ENCODE results near the gene MYO5A. TPM values are rescaled to one million over a fixed set of nuclear protein-coding genes. Genes with fewer than 3 reads are reported as not detected.

Gene MYO5A
- total RNA-seq, 1 experiment from 2014 or later: 9.9 TPM

- H3K9me3 ChIP-seq: no peaks in the 10 kb centered on the region
- H3K9me3 Mint-ChIP-seq (ENCODE audit: unreplicated experiment): no peaks in the 10 kb centered on the region
- no peaks in the 10 kb centered on the region for H3K4me1 Mint-ChIP-seq (ENCODE audit: low read depth, unreplicated experiment)
- POLR2A ChIA-PET: no interaction called here
- no peak overlapping the region for H3K27ac Mint-ChIP-seq (ENCODE audit: unreplicated experiment)
- intact Hi-C loops (cut with micrococcal nuclease; ENCODE audit: unreplicated experiment): no loop called here
- no peaks in the 10 kb centered on the region for H3K36me3 Mint-ChIP-seq (ENCODE audit: insufficient read depth, unreplicated experiment)
- no peak for DNase-seq
- no peaks in the 10 kb centered on the region for H3K36me3 ChIP-seq (ENCODE audit: control insufficient read depth, insufficient read depth, low read length)
- H3K4me3 ChIP-seq (ENCODE audit: low read depth, low read length): no peak overlapping the region
- H3K27me3 ChIP-seq (replicated peaks; ENCODE audit: control insufficient read depth, insufficient read depth, low read length): no peaks in the 10 kb centered on the region
- no peaks in the 10 kb centered on the region for H3K4me1 ChIP-seq
- CTCF ChIA-PET: no interaction called here
- no peak overlapping the region for H3K4me3 Mint-ChIP-seq (ENCODE audit: unreplicated experiment)
- TF ChIP-seq CTCF (IDR thresholded peaks at IDR 0.05; ENCODE audit: insufficient read depth in 1 of 2, low read depth in 1 of 2, low read length in 1 of 2, severe bottlenecking in 1 of 2, unreplicated experiment in 1 of 2): no peak
- no TSS peak for BruUV-seq (replicated peaks)
- H3K27me3 Mint-ChIP-seq (ENCODE audit: insufficient read depth, unreplicated experiment): no peaks in the 10 kb centered on the region
Measured at GRCh38 chr15:52498706-52499105, 30.0 kb downstream of the MYO5A start.

GRCh38 chr15:52496776-52497470 is 31.8 kb downstream of the MYO5A start:
- no peak for TF ChIP-seq CTCF (IDR thresholded peaks at IDR 0.05; ENCODE audit: insufficient read depth in 1 of 2, low read depth in 1 of 2, low read length in 1 of 2, severe bottlenecking in 1 of 2, unreplicated experiment in 1 of 2)
- Histone ChIP-seq H3K36me3 (ENCODE audit: control insufficient read depth, insufficient read depth, low read length) (no peaks in the 10 kb centered on the region), H3K9me3 (no peaks in the 10 kb centered on the region), H3K4me3 (ENCODE audit: low read depth, low read length) (no peak overlapping the region), H3K27me3 (replicated peaks; ENCODE audit: control insufficient read depth, insufficient read depth, low read length) (no peaks in the 10 kb centered on the region), H3K4me1 (no peaks in the 10 kb centered on the region)
- POLR2A ChIA-PET: no interaction called here
- no TSS peak for BruUV-seq (replicated peaks)
- no peaks in the 10 kb centered on the region for H3K4me1 Mint-ChIP-seq (ENCODE audit: low read depth, unreplicated experiment)
- no peak overlapping the region for H3K27ac Mint-ChIP-seq (ENCODE audit: unreplicated experiment)
- no peaks in the 10 kb centered on the region for H3K9me3 Mint-ChIP-seq (ENCODE audit: unreplicated experiment)
- intact Hi-C loops (cut with micrococcal nuclease; ENCODE audit: unreplicated experiment): no loop called here
- H3K4me3 Mint-ChIP-seq (ENCODE audit: unreplicated experiment): no peak overlapping the region
- CTCF ChIA-PET: no interaction called here
- DNase-seq: no peak
- no peaks in the 10 kb centered on the region for H3K36me3 Mint-ChIP-seq (ENCODE audit: insufficient read depth, unreplicated experiment)
- H3K27me3 Mint-ChIP-seq (ENCODE audit: insufficient read depth, unreplicated experiment): no peaks in the 10 kb centered on the region

- Histone ChIP-seq H3K27me3 (replicated peaks; ENCODE audit: control insufficient read depth, insufficient read depth, low read length) (no peaks in the 10 kb centered on the region), H3K36me3 (ENCODE audit: control insufficient read depth, insufficient read depth, low read length) (no peaks in the 10 kb centered on the region), H3K4me1 (no peaks in the 10 kb centered on the region), H3K9me3 (no peaks in the 10 kb centered on the region), H3K4me3 (ENCODE audit: low read depth, low read length) (no peak overlapping the region)
- Mint-ChIP-seq H3K27ac (ENCODE audit: unreplicated experiment) (no peak overlapping the region), H3K36me3 (ENCODE audit: insufficient read depth, unreplicated experiment) (no peaks in the 10 kb centered on the region), H3K9me3 (ENCODE audit: unreplicated experiment) (no peaks in the 10 kb centered on the region), H3K4me3 (ENCODE audit: unreplicated experiment) (no peak overlapping the region), H3K4me1 (ENCODE audit: low read depth, unreplicated experiment) (no peaks in the 10 kb centered on the region), H3K27me3 (ENCODE audit: insufficient read depth, unreplicated experiment) (no peaks in the 10 kb centered on the region)
- no peak for DNase-seq
- TF ChIP-seq CTCF (IDR thresholded peaks at IDR 0.05; ENCODE audit: insufficient read depth in 1 of 2, low read depth in 1 of 2, low read length in 1 of 2, severe bottlenecking in 1 of 2, unreplicated experiment in 1 of 2): no peak
- POLR2A ChIA-PET: no interaction called here
- no TSS peak for BruUV-seq (replicated peaks)
- intact Hi-C loops (cut with micrococcal nuclease; ENCODE audit: unreplicated experiment): no loop called here
- CTCF ChIA-PET: no interaction called here
Measured at GRCh38 chr15:52496175-52496574, 32.5 kb downstream of the MYO5A start.
